GM23248 (cell line): Measurements from ENCODE around the gene MS4A2. TPM values are rescaled to one million over a fixed set of nuclear protein-coding genes. Genes with fewer than 3 reads are reported as not detected.
"Not testable (repeated sequence)": the region's sequence is repeated elsewhere in the genome, so short reads cannot be mapped to it uniquely, and the experiment has no call there.

Experiments
- DNase-seq: peaks from one replicate; pipeline ENCODE4 v3.0.0-alpha.2; 2015
- H2AFZ ChIP-seq: fragments of 200-600 bp; sonication (generic); 2 replicates; pipeline ENCODE4 v1.6.1; 2016; ENCODE audit warnings: antibody characterized with exemption
- H3F3A ChIP-seq: fragments of 200-600 bp; sonication (generic); 2 replicates; pipeline ENCODE4 v1.6.1; 2016; ENCODE audit warnings: mild to moderate bottlenecking, antibody characterized with exemption, mixed run types; ENCODE audit not compliant: insufficient read depth
- H3K27ac ChIP-seq: fragments of 200-600 bp; sonication (generic); 2 replicates; pipeline ENCODE4 v1.5.1; 2016; ENCODE audit warnings: mild to moderate bottlenecking
- H3K27me3 ChIP-seq: fragments of 200-600 bp; sonication (generic); replicated peaks from 2 replicates; pipeline ENCODE4 v1.6.1; 2016; ENCODE audit warnings: mild to moderate bottlenecking; ENCODE audit not compliant: insufficient read depth
- H3K36me3 ChIP-seq: fragments of 200-600 bp; sonication (generic); 2 replicates; pipeline ENCODE4 v1.6.1; 2016; ENCODE audit warnings: low read depth, mild to moderate bottlenecking
- H3K4me1 ChIP-seq: fragments of 200-600 bp; sonication (generic); 2 replicates; pipeline ENCODE4 v1.6.1; 2016; ENCODE audit warnings: mild to moderate bottlenecking; ENCODE audit not compliant: insufficient read depth
- H3K4me2 ChIP-seq: fragments of 200-600 bp; sonication (generic); one replicate; pipeline ENCODE4 v1.6.1; 2016; ENCODE audit warnings: mild to moderate bottlenecking; ENCODE audit not compliant: unreplicated experiment
- H3K4me3 ChIP-seq: fragments of 200-600 bp; sonication (generic); 2 replicates; pipeline ENCODE4 v1.5.1; 2016; ENCODE audit warnings: mild to moderate bottlenecking
- H3K79me2 ChIP-seq: fragments of 200-600 bp; sonication (generic); 2 replicates; pipeline ENCODE4 v1.6.1; 2016; ENCODE audit warnings: mild to moderate bottlenecking; ENCODE audit not compliant: insufficient read depth
- H3K9ac ChIP-seq: fragments of 200-600 bp; sonication (generic); 2 replicates; pipeline ENCODE4 v1.6.1; 2016; ENCODE audit warnings: mild to moderate bottlenecking
- H3K9me2 ChIP-seq: fragments of 200-600 bp; sonication (generic); 2 replicates; pipeline ENCODE4 v1.6.1; 2016; ENCODE audit warnings: mixed run types, mild to moderate bottlenecking, moderate library complexity; ENCODE audit not compliant: insufficient read depth
- H3K9me3 ChIP-seq: fragments of 200-600 bp; sonication (generic); one replicate; pipeline ENCODE4 v1.6.1; 2017; ENCODE audit warnings: low read depth
- H4K20me1 ChIP-seq: fragments of 200-600 bp; sonication (generic); 2 replicates; pipeline ENCODE4 v1.6.0; 2016; ENCODE audit not compliant: insufficient read depth
- EZH2 ChIP-seq: fragments of 200-600 bp; sonication (generic); IDR thresholded peaks from 2 replicates; pipeline ENCODE4 v1.6.1; 2018; ENCODE audit warnings: antibody characterized with exemption, mild to moderate bottlenecking; ENCODE audit not compliant: insufficient read depth, poor library complexity, severe bottlenecking
- EZH2phosphoT487 ChIP-seq: fragments of 200-600 bp; sonication (generic); IDR thresholded peaks from 2 replicates; pipeline ENCODE4 v1.6.1; 2018; ENCODE audit warnings: antibody characterized with exemption, moderate library complexity, mild to moderate bottlenecking, low read depth; ENCODE audit not compliant: insufficient read depth
- WGBS, 2 experiments: methylation state at CpG; one replicate each; pipeline ENCODE4 v1.1.6; 2015 to 2017; ENCODE audit warnings: low lambda C conversion rate in 2 of 2, low coverage in 1 of 2; ENCODE audit errors: missing lambda C conversion rate in 2 of 2; 5-methylcytosine and 5-hydroxymethylcytosine counted together
- in situ Hi-C: fragments of 300-500 bp; cut with MboI; formaldehyde crosslinking; loops from 2 replicates; pipeline ENCODE4 v1.15.0; 2020
- polyA plus RNA-seq: library from polyadenylated mRNA; unstranded; fragments of >200 nt; fragmentation: Nextera tagmentation; extraction: Ambion mirVana; gene quantifications from 2 replicates; pipeline ENCODE4 v1.2.1, GENCODE V29; 2016
- total RNA-seq: library from RNA; depleted of rRNA; stranded (reverse); fragments of >200 nt; shearing (Covaris generic); gene quantifications from 2 replicates; pipeline ENCODE4 v1.2.3, GENCODE V29; 2014

The MS4A2 gene
- total and polyA plus RNA-seq, 2 experiments from 2014 or later: not detected

GRCh38 chr11:60059052-60059451 is 29.4 kb upstream of the MS4A2 start:
- Histone ChIP-seq H3K79me2 (no peaks in the 10 kb centered on the region), H3K4me2 (no peak overlapping the region), H3K27ac (no peak overlapping the region), H3K9me3 (peaks cover 3% of the 10 kb centered on the region), H3K27me3 (no peaks in the 10 kb centered on the region), H3K9me2 (no peaks in the 10 kb centered on the region), H3F3A (no peaks in the 10 kb centered on the region), H3K4me1 (no peaks in the 10 kb centered on the region), H4K20me1 (no peaks in the 10 kb centered on the region), H2AFZ (no peak overlapping the region), H3K4me3 (no peak overlapping the region), H3K9ac (no peak overlapping the region), H3K36me3 (no peaks in the 10 kb centered on the region)
- TF ChIP-seq EZH2phosphoT487: no peak
- no peak for TF ChIP-seq EZH2
- 18 to 24% methylated on average over 3 of the region's 3 CpGs for WGBS, 2 experiments
- in situ Hi-C loops: no loop called here
- no peak for DNase-seq

- no peaks in the 10 kb centered on the region for H3K4me1 ChIP-seq
- H3K9me2 ChIP-seq: no peaks in the 10 kb centered on the region
- no peaks in the 10 kb centered on the region for H3K79me2 ChIP-seq
- no peaks in the 10 kb centered on the region for H3K36me3 ChIP-seq
- no peak overlapping the region for H2AFZ ChIP-seq
- WGBS, 2 experiments: 35 to 37% methylated on average over 4 of the region's 4 CpGs
- H3K27ac ChIP-seq: no peak overlapping the region
- no peak overlapping the region for H3K4me3 ChIP-seq
- no peak overlapping the region for H3K9ac ChIP-seq
- no peak for TF ChIP-seq EZH2
- in situ Hi-C loops: no loop called here
- no peaks in the 10 kb centered on the region for H4K20me1 ChIP-seq
- H3K9me3 ChIP-seq: peaks cover 3% of the 10 kb centered on the region
- H3F3A ChIP-seq: no peaks in the 10 kb centered on the region
- H3K4me2 ChIP-seq: no peak overlapping the region
- DNase-seq: no peak
- H3K27me3 ChIP-seq: no peaks in the 10 kb centered on the region
Measured at GRCh38 chr11:60059521-60060240, 28.8 kb upstream of the MS4A2 start.

- H3K4me1 ChIP-seq: no peaks in the 10 kb centered on the region
- H3K4me2 ChIP-seq: no peak overlapping the region
- H3K9me2 ChIP-seq: no peaks in the 10 kb centered on the region
- in situ Hi-C loops: no loop called here
- H3K4me3 ChIP-seq: no peak overlapping the region
- no peaks in the 10 kb centered on the region for H4K20me1 ChIP-seq
- H3K9ac ChIP-seq: no peak overlapping the region
- no peaks in the 10 kb centered on the region for H3K79me2 ChIP-seq
- H3K9me3 ChIP-seq: no peaks in the 10 kb centered on the region
- no peak for TF ChIP-seq EZH2
- H3F3A ChIP-seq: no peaks in the 10 kb centered on the region
- 4 to 20% methylated on average over 1 of the region's 1 CpG for WGBS, 2 experiments
- no peak overlapping the region for H2AFZ ChIP-seq
- no peaks in the 10 kb centered on the region for H3K27me3 ChIP-seq
- no peak for DNase-seq
- no peaks in the 10 kb centered on the region for H3K36me3 ChIP-seq
- no peak overlapping the region for H3K27ac ChIP-seq
Measured at GRCh38 chr11:60064111-60064510, 24.4 kb upstream of the MS4A2 start.

- WGBS, 2 experiments: 28 to 30% methylated on average over 1 of the region's 1 CpG
- Histone ChIP-seq H3K9me3 (no peaks in the 10 kb centered on the region), H3K36me3 (no peaks in the 10 kb centered on the region), H3K4me1 (no peaks in the 10 kb centered on the region), H3K27ac (no peak overlapping the region), H4K20me1 (no peaks in the 10 kb centered on the region), H3K27me3 (no peaks in the 10 kb centered on the region), H3K79me2 (no peaks in the 10 kb centered on the region), H2AFZ (no peak overlapping the region), H3K4me3 (no peak overlapping the region), H3F3A (no peaks in the 10 kb centered on the region), H3K9ac (no peak overlapping the region), H3K4me2 (no peak overlapping the region), H3K9me2 (no peaks in the 10 kb centered on the region)
- TF ChIP-seq EZH2phosphoT487: no peak
- TF ChIP-seq EZH2: no peak
- in situ Hi-C loops: no loop called here
- DNase-seq: no peak
Measured at GRCh38 chr11:60065801-60066200, 22.7 kb upstream of the MS4A2 start.

- Histone ChIP-seq H3K9me2 (no peaks in the 10 kb centered on the region), H3K79me2 (no peaks in the 10 kb centered on the region), H4K20me1 (no peaks in the 10 kb centered on the region), H3K4me3 (no peak overlapping the region), H3K27me3 (no peaks in the 10 kb centered on the region), H2AFZ (no peak overlapping the region), H3F3A (no peaks in the 10 kb centered on the region), H3K9me3 (no peaks in the 10 kb centered on the region), H3K27ac (no peak overlapping the region), H3K4me2 (no peak overlapping the region), H3K4me1 (no peaks in the 10 kb centered on the region), H3K36me3 (no peaks in the 10 kb centered on the region), H3K9ac (no peak overlapping the region)
- 21 to 25% methylated on average over 2 of the region's 2 CpGs for WGBS, 2 experiments
- no peak for DNase-seq
- in situ Hi-C loops: no loop called here
- TF ChIP-seq EZH2: no peak
- no peak for TF ChIP-seq EZH2phosphoT487
Measured at GRCh38 chr11:60069450-60069849, 19.0 kb upstream of the MS4A2 start.

GRCh38 chr11:60071644-60072043 is 16.8 kb upstream of the MS4A2 start:
- H3K4me2 ChIP-seq, H3K79me2 ChIP-seq, in situ Hi-C loops, H3F3A ChIP-seq, H4K20me1 ChIP-seq, H3K9ac ChIP-seq, H3K9me2 ChIP-seq, H3K27me3 ChIP-seq, H2AFZ ChIP-seq, DNase-seq, H3K27ac ChIP-seq, H3K9me3 ChIP-seq, H3K36me3 ChIP-seq, H3K4me3 ChIP-seq, H3K4me1 ChIP-seq: not testable (repeated sequence)
- 30 to 44% methylated on average over 6 of the region's 6 CpGs for WGBS, 2 experiments
